Stimulated activated CD8-positive, alpha-beta memory T cell treated with anti-CD3 and anti-CD28 coated beads, Interleukin-2, amount 100 ng/mL, for 1 hour (primary cell): ENCODE results near the gene PIGQ.

Source experiments
- DNase-seq, 2 donors: peaks; one replicate each; pipeline ENCODE4 v3.0.0-alpha.2; 2020; ENCODE audit warnings: low read depth in 2 of 2

The PIGQ gene

DNA sequence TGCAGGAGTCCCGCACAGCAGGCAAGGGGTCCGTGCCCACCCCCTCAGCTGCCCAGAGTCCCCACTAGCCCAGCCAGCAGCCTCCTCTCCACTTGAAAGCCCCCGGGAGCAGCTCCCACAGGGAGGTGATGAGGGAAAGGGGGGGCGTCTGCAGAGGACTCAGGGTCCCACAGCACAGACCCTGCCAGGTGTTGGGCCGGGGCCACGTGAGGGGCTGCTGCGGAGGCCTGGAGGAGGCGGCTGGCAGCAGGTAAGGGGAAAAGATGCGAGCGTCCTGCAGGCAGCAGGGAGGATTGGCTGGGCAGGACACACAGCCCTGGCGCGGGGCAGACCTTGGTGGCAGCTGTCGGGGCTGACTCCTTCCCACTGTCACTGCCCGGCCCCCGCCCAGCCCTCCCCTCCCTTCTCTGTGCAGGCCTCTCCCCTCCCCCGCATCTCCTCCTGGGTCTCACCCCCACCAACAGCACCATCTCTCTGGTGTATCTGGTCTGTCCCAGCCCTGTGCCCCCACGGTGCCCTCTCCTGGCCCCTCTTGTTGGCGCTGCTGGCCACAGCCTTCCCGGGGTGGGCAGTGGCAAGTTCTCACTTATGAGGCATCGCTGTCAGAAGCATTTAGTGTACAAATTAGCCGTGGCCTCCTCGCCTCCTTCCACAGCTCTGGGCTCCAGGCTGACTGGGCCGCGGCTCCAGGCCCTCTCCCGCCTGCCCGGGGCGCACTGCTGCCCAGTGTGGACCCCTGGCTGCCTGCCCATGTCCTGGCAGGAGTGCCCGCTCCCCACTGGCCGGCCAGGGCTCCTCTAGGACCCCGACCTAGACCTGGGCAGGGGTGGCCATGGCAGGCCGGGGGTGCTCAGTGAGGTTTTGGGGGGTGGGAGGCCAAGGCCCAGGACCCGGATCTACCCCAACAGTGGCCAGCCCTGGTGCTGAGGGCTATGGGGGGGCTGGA is 14.0 kb upstream of the PIGQ start:
- DNase-seq, result no peak

DNA sequence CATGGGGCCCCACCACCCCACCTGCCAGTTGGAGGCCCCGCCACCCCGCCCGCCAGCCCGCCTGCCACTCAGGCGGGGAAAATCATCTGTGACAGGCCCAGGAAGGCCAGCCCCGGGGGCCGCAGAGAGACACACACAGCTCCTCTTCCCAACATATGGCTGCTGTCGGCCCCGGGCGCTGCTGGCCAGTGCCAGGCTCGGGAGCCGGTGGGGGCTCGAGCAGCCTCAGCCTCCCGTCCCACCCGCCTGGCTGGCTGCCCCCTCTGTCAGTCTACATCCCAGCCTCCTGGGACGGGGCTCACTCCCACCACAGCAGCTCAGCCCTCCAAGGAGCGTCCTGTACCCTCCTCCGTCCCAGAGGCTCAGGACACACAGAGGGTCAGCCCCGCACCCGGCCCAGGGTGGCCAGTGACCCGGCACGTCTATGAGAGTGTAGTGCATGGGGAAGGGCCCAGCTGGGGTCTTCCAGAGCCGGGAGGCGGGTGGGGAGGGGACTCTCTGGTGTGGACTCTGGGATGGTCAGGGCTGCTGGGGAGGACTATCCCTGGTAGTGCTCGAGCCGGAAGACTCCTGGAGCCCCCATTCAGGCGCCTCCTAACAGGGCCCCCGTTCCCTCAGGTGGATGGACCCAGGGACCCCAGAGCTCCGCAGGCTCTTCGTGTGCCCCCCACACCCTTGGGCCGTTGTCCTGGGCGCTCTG is 13.1 kb upstream of the PIGQ start:
- no peak for DNase-seq

DNA sequence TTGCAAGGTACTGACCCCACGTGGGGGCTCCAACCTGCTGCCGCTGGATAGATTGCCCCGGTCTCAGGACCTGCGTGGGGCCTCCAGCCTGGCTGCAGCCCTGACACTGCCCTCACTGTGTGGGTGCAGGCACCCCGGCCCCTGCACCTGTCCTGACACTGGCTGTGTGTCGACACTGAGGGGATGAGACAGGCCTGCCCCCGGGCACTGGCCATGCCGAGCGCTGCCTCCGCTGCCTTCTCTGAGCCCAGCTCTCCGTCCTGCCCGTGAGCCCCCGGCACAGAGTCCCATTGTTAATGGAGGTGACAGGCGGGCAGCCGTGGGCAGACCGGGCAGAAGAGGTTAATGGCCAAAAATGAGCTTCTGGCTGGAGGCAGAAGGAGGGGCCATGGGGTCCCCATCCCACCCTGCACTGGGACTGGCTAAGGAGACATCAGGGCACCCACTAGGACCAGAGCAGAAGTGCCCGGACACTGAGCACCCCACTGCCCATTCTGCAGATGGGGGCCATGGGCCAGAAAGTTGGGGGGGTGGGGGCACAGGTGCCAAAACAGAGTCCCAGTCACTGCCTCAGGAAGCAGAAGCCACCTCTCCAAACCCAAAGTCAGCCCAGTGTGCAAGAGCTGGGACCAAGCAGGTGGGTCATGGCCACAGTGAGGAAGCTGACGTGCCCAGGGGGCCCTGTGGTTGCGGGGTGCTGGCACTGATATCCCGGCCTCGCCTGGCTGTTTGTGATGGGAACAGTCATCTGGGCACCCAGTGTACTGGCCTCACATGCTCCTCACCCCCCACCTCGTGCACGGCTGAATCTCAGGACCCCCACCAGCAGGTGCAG is 12.1 kb upstream of the PIGQ start:
- no peak for DNase-seq

DNA sequence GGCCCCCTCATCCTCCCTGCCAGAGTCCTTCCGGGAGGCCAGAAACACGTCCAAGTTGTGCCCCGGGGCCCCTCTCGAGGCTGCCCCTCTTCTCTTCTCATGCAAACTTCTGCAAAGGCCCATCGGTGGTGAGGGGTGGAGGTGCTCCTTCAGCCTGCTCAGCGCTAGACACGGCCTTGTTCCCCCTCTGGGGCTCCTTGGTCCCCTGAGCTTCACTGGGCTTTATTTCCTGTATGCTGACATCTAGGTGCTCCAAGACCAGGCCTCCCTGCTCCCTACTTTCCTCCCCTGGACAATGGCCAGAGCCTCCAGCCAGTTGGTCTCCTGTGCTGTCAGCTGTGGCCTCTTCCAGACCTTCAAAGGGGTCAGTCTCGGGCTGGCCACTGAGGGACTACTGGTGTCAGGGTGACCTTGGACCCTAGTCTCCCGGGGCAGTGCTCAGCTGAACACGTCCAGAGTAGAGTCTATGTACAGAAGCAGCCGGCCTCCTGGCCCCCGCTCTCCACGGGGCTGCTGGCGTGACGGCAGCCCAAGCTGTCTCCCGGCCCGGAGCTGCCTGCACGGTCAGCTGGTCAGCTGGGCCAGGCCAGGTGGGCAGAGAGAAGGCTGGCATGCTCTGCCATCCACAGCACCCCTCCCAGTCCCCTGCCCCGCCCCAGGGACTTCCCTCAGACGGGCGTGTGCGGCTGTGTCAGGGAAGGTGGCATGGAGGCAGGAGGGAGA is 11.3 kb upstream of the PIGQ start:
- no peak for DNase-seq

DNA sequence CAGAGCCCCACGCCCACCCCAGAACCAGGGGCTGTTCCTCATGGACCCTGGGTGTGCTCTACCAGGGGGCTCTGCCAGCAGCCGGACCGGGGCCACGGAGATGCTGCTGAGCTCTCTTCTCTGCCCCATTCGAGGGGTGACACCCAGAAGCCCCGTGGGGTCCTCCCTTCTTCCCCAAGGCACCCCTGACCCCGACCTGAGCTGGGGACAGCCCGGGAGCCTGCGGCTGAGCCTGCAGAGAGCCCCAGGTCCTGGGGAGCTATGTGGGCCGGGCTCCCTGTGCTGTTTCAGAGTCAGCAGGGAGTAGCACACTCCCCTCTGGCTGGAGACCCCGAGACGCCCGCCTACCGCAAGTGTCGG is 10.8 kb upstream of the PIGQ start:
- DNase-seq, result no peak

DNA sequence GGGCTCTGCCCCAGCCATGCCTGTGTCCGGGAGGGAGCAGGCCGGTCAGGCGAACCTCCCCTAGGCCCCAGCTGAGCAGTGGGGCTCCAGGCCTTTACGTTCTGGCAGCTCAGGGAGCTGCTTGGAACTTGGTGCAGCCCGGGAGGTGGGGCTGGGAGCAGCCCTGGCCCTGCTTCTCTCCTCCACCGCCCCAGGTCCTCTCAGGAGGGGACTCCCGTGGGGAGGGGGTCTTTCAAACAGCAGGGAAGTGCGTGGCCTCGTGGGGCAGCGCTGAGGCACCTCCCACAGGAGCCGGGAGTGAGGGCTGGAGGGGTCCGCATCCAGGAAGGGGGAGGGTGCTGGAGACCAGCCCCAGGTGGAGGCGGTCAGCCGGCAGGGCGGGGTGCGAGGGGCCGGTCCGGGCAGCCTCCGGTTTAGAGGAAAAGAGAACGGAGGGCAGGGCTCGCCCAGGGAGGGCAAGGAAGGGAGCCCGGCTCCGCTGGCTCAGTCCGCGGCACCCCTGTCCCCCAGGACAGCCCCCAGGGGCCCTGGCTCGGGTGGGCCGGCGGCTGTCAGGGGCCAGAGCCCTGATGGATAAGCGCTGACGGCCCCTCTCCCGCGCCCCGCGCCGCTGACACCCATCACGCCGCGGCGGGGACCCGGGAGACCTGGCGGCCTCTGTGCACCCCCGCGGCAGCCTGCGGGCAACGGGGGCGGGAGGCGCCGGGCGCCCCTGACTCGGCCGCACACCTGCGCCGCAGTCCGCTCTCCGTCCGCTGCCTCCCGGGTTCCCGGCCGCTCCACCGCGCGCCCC is 10.2 kb upstream of the PIGQ start:
- no peak for DNase-seq

DNA sequence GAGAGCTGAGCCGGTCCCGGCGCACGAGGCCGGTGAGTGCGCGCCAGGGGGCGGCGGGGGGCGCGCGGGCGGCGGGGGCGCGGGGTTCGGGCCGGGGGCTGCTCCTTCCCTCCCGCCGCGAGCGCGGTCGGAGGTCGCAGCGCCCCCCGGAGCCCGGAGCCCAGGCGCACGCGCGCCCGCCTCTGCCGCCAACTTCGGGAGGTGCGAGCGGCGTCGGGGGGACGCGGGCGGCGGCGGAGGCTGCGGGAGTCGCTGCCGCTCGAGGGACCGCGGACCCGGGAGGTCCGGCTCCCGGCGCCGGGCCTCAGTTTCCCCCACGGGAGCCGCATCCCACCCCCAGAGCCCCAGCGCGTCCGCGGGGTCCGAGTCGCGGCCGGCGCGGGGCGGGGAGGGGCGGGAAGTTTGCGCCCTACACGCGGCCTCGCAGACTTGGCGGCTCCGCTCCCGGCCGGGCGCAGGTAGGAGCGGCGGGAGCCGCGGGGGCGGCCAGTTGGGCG is 9.5 kb upstream of the PIGQ start, which contains the start of gene PRR35:
PRR35 (plus strand) TSS at position 191 of the 497 bp plus-strand sequence. CDS start 2,901 bp downstream, outside the sequence.
- no peak for DNase-seq

DNA sequence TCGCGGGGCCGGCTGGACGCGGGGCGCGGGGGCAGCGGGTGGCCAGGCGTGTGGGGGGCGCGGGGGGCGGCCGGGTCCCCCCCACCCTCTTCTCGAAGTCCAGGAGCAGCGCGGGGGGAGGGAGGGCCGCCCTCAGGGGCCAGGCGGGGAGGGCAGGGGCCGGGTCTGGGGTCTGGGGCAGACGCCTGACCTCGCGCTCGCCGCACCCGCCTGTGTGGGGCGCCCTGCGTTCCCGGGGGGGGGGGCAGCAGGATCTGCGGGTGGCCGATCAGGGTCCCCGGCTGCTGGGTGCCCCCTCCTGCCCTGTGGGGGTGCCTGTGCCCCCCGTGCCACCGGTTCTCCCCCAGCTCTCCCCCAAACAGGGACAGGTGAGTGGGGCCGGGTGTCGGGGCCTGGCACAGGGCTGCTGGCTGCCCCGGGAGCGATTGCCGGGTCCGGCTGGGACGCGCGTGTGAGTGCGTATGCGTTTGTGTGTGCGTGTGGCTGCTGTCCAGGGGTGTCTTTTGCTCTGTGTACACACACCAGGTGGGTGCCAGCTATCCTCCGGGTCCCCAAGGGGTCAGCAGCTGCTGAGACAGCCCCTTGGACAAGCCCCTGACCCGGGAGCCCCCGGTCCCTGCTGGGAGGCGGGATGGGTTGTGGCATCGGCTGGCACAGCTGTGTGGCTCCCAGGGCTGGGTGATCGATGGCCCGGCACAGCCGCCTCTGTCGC is 8.9 kb upstream of the PIGQ start:
- DNase-seq, result no peak

DNA sequence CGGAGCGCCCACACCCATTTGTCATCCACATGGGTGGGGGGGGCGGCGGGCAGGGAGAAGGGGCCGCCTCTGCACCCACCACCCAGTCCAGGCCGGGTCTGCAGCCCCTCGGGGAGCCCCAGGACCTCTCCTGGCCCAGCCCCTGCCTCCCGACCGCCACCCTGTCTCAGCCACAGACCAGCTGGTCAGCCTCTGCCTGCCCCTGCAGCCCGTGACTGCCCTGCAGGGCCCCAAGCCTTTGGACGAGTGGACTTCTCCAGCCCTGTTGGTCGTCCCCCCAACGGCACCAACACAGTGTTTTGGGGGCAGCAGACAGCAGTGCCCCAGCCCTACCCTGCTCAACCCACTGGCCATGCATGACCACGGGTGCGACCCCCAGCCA is 8.4 kb upstream of the PIGQ start:
- DNase-seq, result no peak

DNA sequence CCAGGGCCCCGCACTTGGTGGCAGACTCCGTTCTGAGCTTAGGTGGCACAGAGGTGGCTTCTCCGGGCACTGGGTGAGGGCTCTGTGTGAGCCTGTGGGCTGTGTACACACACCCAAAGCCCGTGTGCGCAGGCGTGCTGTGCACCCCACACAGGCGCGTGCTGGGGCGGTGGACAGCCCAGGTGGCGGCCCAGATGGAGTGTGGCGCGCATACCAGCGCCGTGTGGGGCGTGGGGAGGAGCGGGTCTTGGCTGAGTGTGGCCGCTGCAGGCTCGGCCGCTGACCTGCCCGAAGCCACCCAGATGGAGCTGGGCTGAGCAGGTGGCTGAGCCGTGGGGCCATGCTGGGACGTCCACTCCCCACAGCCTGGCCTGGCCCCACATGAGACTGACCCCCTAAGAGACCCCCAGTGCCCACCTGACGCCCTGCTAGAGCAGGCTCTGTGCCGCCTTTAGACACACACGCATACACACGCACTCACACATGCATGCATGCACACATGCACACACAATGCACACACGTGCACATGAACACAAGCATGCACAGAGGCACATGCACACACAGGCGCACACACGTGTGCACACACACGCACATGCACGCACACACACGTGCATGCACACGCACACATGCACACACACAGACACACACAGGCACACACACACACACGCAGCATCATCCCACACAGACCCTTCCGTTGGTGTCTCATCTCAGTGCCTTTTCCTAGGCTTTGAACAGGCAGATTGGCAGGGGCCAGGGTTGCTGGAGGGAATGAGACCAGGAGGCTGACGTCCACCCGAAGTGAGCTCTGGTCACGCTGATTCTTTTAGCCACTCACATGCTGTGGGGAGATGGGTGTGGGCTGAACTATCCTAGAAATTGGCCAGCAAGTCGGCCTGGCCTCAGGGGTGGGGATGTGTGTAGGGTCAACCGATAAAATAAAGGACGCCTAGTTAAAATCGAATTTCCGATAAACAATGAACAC is 7.5 kb upstream of the PIGQ start:
- no peak for DNase-seq

DNA sequence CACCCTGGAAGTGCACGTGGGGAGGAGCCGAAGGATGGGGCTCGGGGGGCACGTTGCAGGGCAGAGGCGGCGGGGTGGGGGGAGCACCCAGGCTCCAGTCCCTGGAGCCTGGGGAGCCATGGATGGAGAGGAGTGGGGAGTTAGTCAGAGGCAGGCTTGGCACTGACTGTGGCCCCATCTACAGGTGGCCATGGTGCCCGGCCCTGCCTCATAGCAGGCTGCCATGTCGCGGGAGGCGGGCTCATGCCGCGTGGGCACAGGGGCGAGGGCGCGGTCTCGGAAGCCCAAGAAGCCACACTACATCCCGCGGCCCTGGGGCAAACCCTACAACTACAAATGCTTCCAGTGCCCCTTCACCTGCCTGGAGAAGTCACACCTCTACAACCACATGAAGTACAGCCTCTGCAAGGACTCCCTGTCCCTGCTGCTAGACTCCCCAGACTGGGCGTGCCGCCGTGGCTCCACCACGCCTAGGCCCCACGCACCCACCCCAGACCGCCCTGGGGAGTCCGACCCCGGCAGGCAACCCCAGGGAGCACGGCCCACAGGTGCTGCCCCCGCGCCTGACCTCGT is 6.6 kb upstream of the PIGQ start:
- DNase-seq, result no peak

DNA sequence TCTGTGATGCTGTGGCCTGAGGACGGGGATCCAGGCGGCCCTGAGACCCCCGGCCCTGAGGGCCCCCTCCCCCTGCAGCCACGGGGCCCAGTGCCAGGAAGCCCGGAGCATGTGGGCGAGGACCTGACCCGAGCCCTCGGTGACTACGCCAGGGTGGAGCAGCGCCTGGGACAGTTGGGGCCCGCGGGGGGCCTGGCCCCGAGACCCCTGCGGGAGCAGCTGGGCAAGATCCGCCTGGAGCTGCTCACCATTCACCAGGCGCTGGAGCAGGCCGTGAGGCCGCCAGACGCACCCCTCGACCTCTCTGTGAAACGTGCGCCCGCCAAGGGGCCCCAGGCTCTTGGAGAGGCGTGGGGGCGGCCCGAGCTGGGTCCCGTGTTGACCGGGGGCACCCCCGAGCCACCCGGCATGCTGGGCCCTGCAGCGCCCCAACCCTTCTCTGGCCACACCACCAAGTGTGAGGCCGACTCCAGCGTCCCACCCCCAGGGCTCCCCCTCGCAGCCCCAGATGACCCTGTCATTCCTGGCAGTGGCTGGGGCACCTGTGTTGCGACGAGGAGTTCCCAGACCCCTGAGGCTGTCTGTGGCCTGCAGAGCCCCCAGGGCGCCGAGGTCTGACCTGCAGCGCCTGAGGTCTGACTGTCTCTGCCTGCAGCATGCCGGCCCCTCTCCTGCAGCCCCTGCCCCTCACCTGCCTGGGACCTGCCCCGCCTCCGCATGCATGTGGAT is 4.9 kb upstream of the PIGQ start:
- no peak for DNase-seq

DNA sequence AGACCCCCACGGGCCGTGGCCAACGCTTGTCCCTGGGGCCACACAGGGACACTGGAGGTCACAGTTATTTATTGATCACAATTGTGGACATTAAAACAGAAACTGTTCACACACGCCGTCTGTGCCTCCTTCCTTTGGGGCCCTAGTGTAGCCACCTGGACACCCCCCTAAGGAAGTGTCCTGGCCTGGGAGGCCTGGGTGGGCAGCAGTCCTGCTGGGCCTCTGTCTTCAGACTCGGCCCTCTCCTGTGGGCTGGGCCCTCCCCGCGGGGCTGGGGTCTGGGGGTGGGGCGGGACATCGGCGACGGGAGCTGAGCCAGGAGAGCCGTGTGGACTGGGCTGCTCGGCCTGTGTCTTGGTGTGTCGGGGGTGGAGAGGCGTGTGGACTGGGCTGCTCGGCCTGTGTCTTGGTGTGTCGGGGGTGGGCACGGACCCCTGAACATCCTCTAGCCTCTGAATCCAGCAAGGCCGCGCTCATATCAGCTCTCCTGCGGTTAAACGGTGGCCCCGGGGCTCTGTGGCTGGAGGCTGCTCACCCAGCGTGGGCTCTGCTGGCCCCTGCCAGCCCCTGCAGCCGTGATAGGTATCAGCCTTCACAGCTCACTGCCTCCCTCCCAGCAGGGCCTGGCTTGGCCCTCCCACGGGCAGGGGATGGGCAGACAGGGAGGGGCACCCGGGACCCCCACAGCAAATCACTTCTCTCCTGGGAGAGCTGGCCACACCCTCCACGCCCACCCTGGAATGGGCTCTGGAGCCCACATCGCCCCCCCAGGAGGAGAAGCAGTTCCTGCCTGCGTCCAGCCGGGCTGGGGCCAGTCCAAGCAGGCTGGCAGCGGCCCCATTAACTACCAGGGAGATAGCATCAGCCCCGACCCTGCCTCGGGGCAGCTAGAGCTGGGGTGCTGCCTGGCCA is 4.1 kb upstream of the PIGQ start:
- DNase-seq, result no peak

DNA sequence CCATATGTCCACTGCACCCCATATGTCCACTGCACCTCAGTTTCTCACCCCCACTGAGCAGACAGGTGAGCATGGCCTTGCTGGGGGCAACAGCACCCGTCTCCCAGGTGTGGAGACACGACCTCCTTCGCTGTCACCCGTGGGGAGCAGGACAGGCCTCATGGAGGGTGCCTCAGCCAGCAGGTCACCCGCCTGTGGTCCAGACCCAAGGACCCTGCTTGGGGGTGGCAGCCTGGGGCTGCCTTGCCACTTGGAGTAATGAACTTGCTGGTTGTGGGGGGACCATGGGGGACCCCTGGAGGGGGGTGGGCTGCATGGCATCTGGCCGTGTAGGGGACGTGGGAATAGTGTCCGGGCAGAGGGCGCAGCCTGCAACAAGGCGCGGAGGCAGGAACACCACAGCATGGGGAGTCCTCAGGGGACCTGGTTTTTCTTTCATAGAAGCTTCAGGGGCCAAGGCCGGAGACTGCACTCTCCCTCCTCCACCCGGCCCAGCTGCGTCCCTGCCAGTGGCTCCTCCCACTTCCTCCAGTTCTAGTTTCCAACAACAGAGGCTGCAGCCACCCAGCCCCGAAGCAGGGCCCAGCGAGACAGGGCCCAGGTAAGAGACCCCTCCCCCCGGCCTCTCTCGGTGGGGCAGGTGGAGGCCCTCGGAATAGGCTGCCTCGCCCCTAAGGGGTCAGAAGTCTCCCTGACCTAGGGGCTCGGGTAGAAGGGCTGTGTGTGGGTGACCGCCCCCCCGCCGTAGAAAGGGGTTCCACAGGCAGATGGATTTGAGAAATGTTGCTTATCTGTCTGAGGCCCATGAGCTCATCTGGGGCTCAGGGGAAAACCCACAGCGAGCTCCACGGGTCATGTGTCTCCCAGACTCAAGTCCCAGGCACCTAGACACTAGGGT is 3.0 kb upstream of the PIGQ start, which contains the start of gene NHLRC4:
NHLRC4 (plus strand) TSS at position 531 of the 898 bp plus-strand sequence. CDS start 1,043 bp downstream, outside the sequence.
- DNase-seq, result peak in 1 of 2 donors; percentile 21
